ENCODE measurements around the gene FARS2.
"Not testable (repeated sequence)": the region's sequence is repeated elsewhere in the genome, so short reads cannot be mapped to it uniquely, and the experiment has no call there.

FARS2 gene

GRCh38 chr6:5796555-5796954 is 535.2 kb downstream of the FARS2 start:
- not testable (repeated sequence) for H3K27me3 ChIP-seq (ENCODE audit: control insufficient read depth, insufficient read depth, low read length); H3K9me3 ChIP-seq (ENCODE audit: control insufficient read depth, low read length); H3K4me3 ChIP-seq (ENCODE audit: low read length)

GRCh38 chr6:5806406-5806805 is 545.1 kb downstream of the FARS2 start:
- H3K4me3 ChIP-seq (ENCODE audit: low read length); H3K27me3 ChIP-seq (ENCODE audit: control insufficient read depth, insufficient read depth, low read length); H3K4me1 ChIP-seq (ENCODE audit: control insufficient read depth, insufficient read depth, low read length); H3K9ac ChIP-seq (ENCODE audit: low read length); H3K36me3 ChIP-seq (ENCODE audit: control insufficient read depth, insufficient read depth, low read length); H3K9me3 ChIP-seq (ENCODE audit: control insufficient read depth, low read length): not testable (repeated sequence)

More at GRCh38 chr6:5796555-5796954, 535.2 kb downstream of the FARS2 start:
- H3K36me3 ChIP-seq (ENCODE audit: control insufficient read depth, insufficient read depth, low read length); H3K4me1 ChIP-seq (ENCODE audit: control insufficient read depth, insufficient read depth, low read length); H3K9ac ChIP-seq (ENCODE audit: low read length): not testable (repeated sequence)

- H3K9me3 ChIP-seq (ENCODE audit: control insufficient read depth, low read length): no peaks in the 10 kb centered on the region
Measured at GRCh38 chr6:5809450-5809849, 548.1 kb downstream of the FARS2 start.

GRCh38 chr6:5811997-5812396 is 550.7 kb downstream of the FARS2 start:
- Histone ChIP-seq H3K4me3 (ENCODE audit: low read length) (no peak overlapping the region), H3K9me3 (ENCODE audit: control insufficient read depth, low read length) (no peaks in the 10 kb centered on the region), H3K36me3 (ENCODE audit: control insufficient read depth, insufficient read depth, low read length) (no peaks in the 10 kb centered on the region), H3K9ac (ENCODE audit: low read length) (no peak overlapping the region), H3K4me1 (ENCODE audit: control insufficient read depth, insufficient read depth, low read length) (no peaks in the 10 kb centered on the region), H3K27me3 (ENCODE audit: control insufficient read depth, insufficient read depth, low read length) (no peaks in the 10 kb centered on the region)

More at GRCh38 chr6:5809450-5809849, 548.1 kb downstream of the FARS2 start:
- Histone ChIP-seq H3K27me3 (ENCODE audit: control insufficient read depth, insufficient read depth, low read length) (no peaks in the 10 kb centered on the region), H3K4me1 (ENCODE audit: control insufficient read depth, insufficient read depth, low read length) (no peaks in the 10 kb centered on the region), H3K36me3 (ENCODE audit: control insufficient read depth, insufficient read depth, low read length) (no peaks in the 10 kb centered on the region), H3K4me3 (ENCODE audit: low read length) (no peak overlapping the region), H3K9ac (ENCODE audit: low read length) (no peak overlapping the region)

GRCh38 chr6:5813625-5814027 is 552.3 kb downstream of the FARS2 start:
- no peak overlapping the region for H3K9ac ChIP-seq (ENCODE audit: low read length)
- H3K9me3 ChIP-seq (ENCODE audit: control insufficient read depth, low read length): no peaks in the 10 kb centered on the region
- H3K4me3 ChIP-seq (ENCODE audit: low read length): no peak overlapping the region
- H3K4me1 ChIP-seq (ENCODE audit: control insufficient read depth, insufficient read depth, low read length): no peaks in the 10 kb centered on the region
- H3K36me3 ChIP-seq (ENCODE audit: control insufficient read depth, insufficient read depth, low read length): no peaks in the 10 kb centered on the region
- no peaks in the 10 kb centered on the region for H3K27me3 ChIP-seq (ENCODE audit: control insufficient read depth, insufficient read depth, low read length)

GRCh38 chr6:5814116-5814515 is 552.8 kb downstream of the FARS2 start:
- no peak overlapping the region for H3K9ac ChIP-seq (ENCODE audit: low read length)
- no peaks in the 10 kb centered on the region for H3K9me3 ChIP-seq (ENCODE audit: control insufficient read depth, low read length)
- H3K4me3 ChIP-seq (ENCODE audit: low read length): no peak overlapping the region
- no peaks in the 10 kb centered on the region for H3K4me1 ChIP-seq (ENCODE audit: control insufficient read depth, insufficient read depth, low read length)
- H3K36me3 ChIP-seq (ENCODE audit: control insufficient read depth, insufficient read depth, low read length): no peaks in the 10 kb centered on the region
- no peaks in the 10 kb centered on the region for H3K27me3 ChIP-seq (ENCODE audit: control insufficient read depth, insufficient read depth, low read length)

GRCh38 chr6:5814901-5815300 is 553.6 kb downstream of the FARS2 start:
- no peaks in the 10 kb centered on the region for H3K4me1 ChIP-seq (ENCODE audit: control insufficient read depth, insufficient read depth, low read length)
- no peak overlapping the region for H3K4me3 ChIP-seq (ENCODE audit: low read length)
- no peaks in the 10 kb centered on the region for H3K27me3 ChIP-seq (ENCODE audit: control insufficient read depth, insufficient read depth, low read length)
- no peaks in the 10 kb centered on the region for H3K9me3 ChIP-seq (ENCODE audit: control insufficient read depth, low read length)
- no peaks in the 10 kb centered on the region for H3K36me3 ChIP-seq (ENCODE audit: control insufficient read depth, insufficient read depth, low read length)
- no peak overlapping the region for H3K9ac ChIP-seq (ENCODE audit: low read length)

GRCh38 chr6:5817869-5818268 is 556.6 kb downstream of the FARS2 start:
- no peaks in the 10 kb centered on the region for H3K27me3 ChIP-seq (ENCODE audit: control insufficient read depth, insufficient read depth, low read length)
- H3K4me1 ChIP-seq (ENCODE audit: control insufficient read depth, insufficient read depth, low read length): no peaks in the 10 kb centered on the region
- no peaks in the 10 kb centered on the region for H3K36me3 ChIP-seq (ENCODE audit: control insufficient read depth, insufficient read depth, low read length)
- no peak overlapping the region for H3K4me3 ChIP-seq (ENCODE audit: low read length)
- no peak overlapping the region for H3K9ac ChIP-seq (ENCODE audit: low read length)
- no peaks in the 10 kb centered on the region for H3K9me3 ChIP-seq (ENCODE audit: control insufficient read depth, low read length)

GRCh38 chr6:5818959-5819358 is 557.6 kb downstream of the FARS2 start:
- no peak overlapping the region for H3K9ac ChIP-seq (ENCODE audit: low read length)
- H3K27me3 ChIP-seq (ENCODE audit: control insufficient read depth, insufficient read depth, low read length): no peaks in the 10 kb centered on the region
- H3K4me1 ChIP-seq (ENCODE audit: control insufficient read depth, insufficient read depth, low read length): no peaks in the 10 kb centered on the region
- no peaks in the 10 kb centered on the region for H3K36me3 ChIP-seq (ENCODE audit: control insufficient read depth, insufficient read depth, low read length)
- H3K9me3 ChIP-seq (ENCODE audit: control insufficient read depth, low read length): no peaks in the 10 kb centered on the region
- H3K4me3 ChIP-seq (ENCODE audit: low read length): no peak overlapping the region
